Esophagus squamous epithelium (tissue), 4 donors: Measurements from ENCODE around the gene OCLN.

Experiments used
- POLR2A ChIP-seq, 4 donors: fragments of 450-650 bp; IDR thresholded peaks; one replicate each; pipeline ENCODE4 v1.6.1; 2017; ENCODE audit warnings: antibody characterized with exemption in 4 of 4, mild to moderate bottlenecking in 4 of 4, moderate library complexity in 3 of 4
- TF ChIP-seq, protein P1 (sequence below), 6 experiments: fragments of 450-650 bp in 4 of 6; fragments of 200-600 bp in 2 of 6; sonication (generic) in 2 of 6; IDR thresholded peaks; one replicate each; pipeline ENCODE4 v1.5.1; 2016 to 2019; ENCODE audit warnings: antibody characterized with exemption in 6 of 6, mild to moderate bottlenecking in 4 of 6, moderate library complexity in 4 of 6

DNA sequence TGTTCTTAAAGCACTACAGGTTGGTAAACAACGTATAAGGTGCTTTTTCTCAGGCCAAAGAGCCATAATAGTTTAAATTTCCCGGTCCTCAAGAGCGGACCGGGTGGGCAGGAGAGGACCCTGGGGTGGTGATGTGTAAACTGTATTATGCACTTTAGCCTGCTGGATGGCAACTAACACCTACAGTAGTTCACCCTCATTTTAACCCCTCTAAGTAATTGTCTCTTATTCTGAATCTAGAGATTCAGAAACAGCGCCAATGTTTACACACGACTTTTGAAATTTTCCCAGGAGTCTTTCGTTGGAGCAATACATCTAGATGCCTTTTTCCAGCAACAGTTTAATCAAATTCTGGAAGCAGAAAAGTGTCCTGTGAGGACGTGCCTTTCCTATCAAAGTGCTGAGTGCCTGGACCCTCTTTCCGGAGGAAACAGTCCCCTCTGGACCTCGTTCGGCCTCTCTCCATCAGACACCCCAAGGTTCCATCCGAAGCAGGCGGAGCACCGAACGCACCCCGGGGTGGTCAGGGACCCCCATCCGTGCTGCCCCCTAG is 676 bp upstream of the OCLN start:
- TF ChIP-seq POLR2A (IDR thresholded peaks at IDR 0.05): no peak
- TF ChIP-seq, protein P1, sequence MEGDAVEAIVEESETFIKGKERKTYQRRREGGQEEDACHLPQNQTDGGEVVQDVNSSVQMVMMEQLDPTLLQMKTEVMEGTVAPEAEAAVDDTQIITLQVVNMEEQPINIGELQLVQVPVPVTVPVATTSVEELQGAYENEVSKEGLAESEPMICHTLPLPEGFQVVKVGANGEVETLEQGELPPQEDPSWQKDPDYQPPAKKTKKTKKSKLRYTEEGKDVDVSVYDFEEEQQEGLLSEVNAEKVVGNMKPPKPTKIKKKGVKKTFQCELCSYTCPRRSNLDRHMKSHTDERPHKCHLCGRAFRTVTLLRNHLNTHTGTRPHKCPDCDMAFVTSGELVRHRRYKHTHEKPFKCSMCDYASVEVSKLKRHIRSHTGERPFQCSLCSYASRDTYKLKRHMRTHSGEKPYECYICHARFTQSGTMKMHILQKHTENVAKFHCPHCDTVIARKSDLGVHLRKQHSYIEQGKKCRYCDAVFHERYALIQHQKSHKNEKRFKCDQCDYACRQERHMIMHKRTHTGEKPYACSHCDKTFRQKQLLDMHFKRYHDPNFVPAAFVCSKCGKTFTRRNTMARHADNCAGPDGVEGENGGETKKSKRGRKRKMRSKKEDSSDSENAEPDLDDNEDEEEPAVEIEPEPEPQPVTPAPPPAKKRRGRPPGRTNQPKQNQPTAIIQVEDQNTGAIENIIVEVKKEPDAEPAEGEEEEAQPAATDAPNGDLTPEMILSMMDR (IDR thresholded peaks at IDR 0.05): no peak
